SIG-M5 treated with dmso at 0.1 percent for 504 hours (cell line): ENCODE measurements around the gene GBX1.

Experiments
- DNase-seq: peaks from one replicate; lab custom pipeline; 2025; ENCODE audit not compliant: unreplicated experiment; lab: John Stamatoyannopoulos, UW

GBX1 gene

DNA sequence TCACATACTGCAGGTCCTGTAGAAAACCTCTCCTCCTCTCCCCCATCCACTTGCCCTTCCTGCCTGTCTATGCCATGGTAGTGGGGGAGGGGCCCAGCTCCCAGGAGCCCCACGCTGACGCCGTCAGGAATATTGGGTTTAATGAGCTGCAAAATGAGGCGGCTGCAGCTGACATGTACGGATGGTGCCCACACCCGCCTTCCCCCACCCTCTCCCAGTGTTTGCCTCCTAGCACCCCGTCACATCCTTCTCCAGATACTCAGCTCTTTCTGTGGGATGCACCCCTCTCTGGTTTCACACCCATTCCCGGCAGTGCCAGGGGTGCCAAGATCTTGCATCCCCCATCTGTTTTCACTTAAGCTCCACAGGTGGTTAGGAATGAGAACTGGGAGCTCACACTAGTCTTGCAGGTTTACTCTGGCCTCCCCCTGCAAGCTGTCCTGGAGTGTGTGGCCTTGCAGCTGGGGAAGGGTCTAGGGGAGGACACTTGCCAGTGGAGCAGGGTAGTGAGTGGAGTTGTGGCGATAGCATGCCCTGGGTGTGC lies 26.1 kb downstream of the GBX1 start:
- DNase-seq = no peak

DNA sequence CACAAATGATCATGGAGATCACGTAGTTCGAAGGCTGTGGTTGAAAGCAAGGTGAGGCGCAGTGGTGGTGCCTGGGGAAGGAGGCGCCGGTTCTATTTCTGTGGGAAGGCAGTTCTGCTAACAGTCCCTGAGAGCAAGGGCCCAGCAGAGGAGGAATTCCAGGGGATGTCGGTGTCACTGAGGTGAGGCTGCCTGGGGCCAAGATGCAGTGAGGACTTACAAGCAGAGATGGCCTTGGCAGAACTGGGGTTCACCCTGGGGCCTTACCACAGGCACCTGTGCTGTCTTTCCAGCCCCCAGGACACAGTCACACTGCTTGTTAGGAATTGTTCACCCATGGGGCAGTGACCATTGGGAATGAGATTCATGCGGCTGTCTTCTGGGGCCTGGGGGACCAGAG lies 26.7 kb downstream of the GBX1 start:
- no peak for DNase-seq

DNA sequence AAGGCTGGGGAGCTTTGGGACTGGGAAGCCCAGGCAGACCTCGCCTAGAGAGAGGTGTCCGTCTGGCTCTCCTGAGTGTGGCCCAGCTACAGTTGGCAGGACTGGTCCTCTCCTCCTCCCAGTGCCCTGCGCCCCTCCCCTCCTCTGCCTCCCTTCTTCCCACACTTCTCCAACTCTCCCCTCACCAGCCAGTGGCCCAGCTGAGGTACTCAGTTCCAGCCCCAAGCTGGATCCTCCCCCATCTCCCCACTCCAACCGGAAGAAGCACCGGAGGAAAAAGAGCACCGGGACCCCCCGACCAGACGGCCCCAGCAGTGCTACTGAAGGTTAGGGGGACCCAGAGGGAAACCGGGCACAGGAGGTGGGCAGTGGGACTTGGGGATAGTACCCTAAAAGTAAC lies 27.7 kb downstream of the GBX1 start:
- no peak for DNase-seq

GRCh38 chr7:151139071-151139790 lies 28.3 kb downstream of the GBX1 start:
- DNase-seq = no peak

GRCh38 chr7:151138153-151138851 lies 29.2 kb downstream of the GBX1 start:
- no peak for DNase-seq

GRCh38 chr7:151137791-151138152 lies 29.7 kb downstream of the GBX1 start:
- no peak for DNase-seq

DNA sequence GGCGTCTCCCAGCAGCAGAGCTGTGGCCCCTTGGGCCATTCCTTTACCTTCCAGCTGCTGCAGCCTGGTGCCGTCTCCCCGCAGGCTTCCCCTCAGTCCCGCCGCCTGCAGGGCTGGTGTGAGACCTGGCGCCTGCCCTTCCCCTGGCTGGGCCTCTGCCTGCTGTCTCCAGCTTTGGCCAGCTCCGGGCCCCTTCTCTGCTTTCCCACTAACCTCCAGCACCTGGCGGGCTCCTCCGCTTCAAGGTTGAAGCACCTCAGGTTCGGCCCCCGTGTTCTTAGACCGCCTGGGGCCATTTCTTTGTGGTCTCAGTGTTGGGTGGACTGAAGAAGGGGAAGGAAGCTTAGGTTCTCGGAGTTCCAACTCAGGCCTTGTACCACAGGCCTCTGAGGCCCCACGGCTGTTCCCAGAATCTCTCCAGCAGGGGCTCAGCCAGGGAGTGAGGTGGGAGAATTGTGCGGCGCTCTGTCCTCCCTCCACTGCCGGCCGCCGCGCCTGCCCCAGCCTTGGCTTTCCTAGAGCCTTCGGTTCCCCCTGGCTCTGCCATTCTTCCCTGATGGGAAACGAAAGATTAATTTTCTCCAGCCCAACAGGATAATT lies 30.3 kb downstream of the GBX1 start:
- DNase-seq = no peak

GRCh38 chr7:151135866-151136843 lies 31.3 kb downstream of the GBX1 start:
- DNase-seq = no peak

DNA sequence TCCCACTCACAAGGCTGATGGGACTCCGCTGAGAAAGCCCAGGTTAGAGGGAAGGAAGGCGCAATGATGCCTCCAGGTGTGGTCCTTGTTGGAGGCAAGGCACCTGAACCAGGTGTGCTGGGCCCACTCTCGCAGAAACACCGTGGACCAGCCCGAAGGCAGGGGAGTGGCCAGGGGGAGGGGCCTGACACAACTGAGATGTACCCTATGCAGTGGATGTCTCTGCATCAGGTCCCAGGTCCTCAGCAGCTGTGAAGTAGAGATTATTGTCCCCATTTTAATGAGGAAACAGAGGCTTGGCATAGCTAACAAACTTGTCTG lies 32.0 kb downstream of the GBX1 start:
- DNase-seq = no peak

- DNase-seq = no peak
Measured at GRCh38 chr7:151134743-151135524, 32.6 kb downstream of the GBX1 start.

DNA sequence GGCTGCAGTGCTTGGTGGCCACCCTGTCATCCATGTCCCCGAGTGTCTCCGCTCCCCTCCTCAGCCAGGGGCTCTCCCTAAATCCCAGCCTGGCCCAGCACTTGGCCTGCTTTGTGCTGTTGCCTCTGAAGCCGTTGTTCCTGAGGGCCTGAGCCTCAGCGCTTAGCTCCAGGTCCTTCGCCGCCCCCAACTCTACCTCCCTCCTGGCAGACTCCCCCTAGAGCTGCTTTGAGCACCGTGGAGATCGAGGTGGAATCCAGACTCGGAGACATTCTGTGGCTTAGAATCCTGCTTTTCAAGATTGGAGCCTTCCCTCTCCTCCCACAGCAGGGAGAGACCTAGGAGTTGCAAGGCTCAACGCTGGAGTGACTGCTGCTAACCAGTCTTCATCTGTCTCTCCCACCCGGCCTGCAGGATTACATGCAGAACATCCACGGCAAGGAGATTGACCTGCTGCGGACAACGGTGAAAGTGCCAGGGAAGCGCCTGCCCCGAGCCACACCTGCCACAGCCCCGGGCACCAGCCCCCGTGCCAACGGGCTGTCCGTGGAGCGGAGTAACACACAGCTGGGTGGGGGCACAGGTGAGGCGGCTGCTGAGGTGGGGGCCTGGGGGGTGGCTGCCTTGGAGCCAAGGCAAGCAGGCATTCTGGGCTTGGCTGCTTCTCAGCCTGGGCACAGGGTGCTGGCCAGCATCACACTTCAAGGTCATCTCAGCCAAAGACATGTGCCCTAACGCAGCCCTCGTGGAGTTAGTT lies 33.3 kb downstream of the GBX1 start:
- DNase-seq = no peak

DNA sequence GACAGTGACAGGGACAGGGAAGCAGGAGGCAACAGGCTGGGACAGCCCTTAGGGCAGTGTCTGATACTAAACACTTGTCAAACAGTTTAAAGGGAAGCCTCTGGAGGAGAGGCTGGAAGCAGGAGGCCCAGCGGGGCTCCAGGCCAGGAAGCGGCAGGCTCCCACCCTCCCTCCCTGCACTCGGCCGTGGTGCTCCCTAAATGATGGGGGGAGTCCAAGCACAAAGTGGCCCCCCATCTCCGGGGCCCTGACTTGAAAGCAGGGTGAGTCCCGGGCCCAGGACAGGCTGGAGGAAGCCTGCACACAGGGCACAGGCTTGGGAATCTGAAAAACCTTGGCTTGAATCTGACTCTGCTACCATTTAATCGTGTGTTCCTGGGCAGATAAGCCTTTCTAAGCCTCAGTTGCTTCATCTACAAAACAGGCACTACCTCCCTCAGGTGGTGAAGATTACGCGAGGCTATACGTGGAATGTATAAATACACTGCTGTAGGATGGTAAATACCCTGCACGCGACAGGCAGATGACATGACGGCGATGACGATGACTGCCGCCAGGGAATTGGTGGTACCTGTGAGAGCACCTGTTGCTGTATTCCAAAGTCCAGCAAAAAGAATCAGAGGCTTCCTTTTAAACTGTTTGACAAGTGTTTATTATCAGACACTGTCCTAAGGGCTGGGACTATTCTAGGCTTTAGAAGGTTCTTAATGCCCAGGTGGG lies 34.1 kb downstream of the GBX1 start:
- DNase-seq = no peak

GRCh38 chr7:151132461-151133205 lies 34.9 kb downstream of the GBX1 start:
- no peak for DNase-seq

DNA sequence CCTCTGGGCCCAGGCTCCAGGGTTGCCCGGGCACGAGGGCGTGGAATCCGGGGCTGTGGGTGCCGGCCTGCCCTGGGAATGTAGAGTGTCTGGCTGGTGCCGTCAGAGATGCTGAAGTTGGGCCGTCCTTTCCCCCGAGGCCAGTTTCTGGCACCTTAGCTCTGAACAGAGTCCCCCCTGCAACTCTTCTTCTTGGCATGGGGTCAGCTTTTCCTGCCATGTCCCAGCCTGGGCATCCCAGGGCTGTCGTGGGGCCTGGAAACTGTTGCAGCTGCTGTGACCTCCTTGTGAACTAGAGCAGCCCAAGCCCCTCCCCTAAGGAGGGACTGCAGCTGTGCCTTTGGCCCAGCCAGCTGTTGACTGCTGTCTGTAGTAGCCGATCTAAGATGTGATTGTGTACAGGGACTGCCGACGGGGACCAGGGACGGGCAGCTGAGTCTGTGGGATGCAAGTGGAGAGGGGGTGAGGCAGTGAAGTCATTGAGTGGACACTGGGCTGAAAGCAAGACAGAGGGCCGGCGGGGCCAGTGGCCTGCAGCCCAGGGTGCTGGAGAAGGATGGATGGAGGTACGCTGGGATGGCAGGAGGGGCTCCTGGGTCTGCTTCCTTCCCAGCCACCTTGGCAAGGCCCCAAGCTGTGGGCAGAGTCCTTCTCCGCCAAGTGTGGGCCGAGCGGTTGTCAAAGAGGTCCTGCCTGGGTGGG lies 35.8 kb downstream of the GBX1 start:
- no peak for DNase-seq

DNA sequence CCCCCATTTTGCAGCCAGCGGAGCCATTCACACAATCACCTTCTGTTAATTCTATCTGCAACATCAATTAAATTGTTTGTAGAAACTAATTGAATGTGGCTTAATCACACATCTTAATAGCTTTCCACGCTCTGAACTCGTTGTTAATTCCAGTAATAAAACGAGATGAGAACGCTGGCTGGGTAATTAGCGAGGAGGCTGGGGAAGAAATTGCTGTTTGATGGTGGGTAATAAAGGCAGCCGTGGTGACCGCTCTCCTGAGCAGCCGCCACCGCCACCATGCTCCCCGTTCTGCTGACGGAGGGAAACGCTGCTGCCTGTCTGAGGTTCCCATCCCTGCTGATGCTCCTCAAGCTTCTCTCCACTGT lies 36.3 kb downstream of the GBX1 start:
- no peak for DNase-seq

- no peak for DNase-seq
Measured at GRCh38 chr7:151130741-151131157, 36.7 kb downstream of the GBX1 start.

DNA sequence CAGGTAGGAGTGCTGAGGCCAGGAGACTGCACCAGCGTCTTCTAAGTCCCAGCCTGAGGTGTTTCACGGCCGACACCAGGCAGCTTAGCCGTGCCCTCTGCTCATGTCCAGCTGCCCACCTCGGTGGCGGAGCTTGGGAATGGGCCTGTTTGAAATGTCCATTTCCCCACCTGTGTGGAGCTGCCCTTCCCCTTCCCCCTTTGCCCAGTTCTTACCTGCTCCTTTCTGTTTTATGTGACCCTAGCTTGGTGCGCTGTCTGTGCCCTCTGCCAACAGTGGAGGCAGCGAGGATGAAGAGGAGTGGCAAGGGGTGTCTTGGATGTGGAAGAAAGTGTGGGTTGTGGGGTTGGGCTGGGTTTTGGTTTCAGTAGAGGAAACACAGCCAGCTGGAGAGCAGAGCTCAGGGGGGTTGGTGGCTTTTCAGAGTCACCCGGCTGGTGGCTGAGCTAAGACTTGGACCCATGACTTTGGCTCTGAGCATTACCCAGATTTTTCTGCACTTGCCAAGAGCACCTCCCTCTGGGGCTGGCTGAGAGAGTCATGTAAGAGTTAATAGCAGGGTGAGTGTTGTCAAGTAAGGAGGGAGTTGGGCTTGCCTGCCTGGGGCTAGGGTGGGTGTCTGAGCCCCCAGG lies 37.4 kb downstream of the GBX1 start:
- no peak for DNase-seq
